HCT116 (cell line): ENCODE measurements around the gene PTPN7. TPM values are rescaled to one million over a fixed set of nuclear protein-coding genes. Genes with fewer than 3 reads are reported as not detected.

Source experiments
- ATAC-seq: fragments of 200-7000 bp; cut with Tn5 transposase; 2 replicates; pipeline ENCODE4 v1.9.1; 2020; ENCODE audit warnings: mild to moderate bottlenecking, moderate library complexity
- BruUV-seq: library from RNA; stranded (reverse); fragments of 400-500 nt; replicated peaks from 2 replicates; lab custom pipeline; 2021; lab: Mats Ljungman, UMichigan
- CTCF ChIA-PET: fragments of 300-600 bp; sonication (Branson Sonifier 250); formaldehyde crosslinking; loops from one replicate; lab custom pipeline; 2021; ENCODE audit warnings: antibody characterized with exemption; lab: Charles Lee
- POLR2A ChIA-PET: fragments of 300-600, 350-600 bp; sonication (Branson Sonifier 250); formaldehyde crosslinking; loops from one replicate; lab custom pipeline; 2021; ENCODE audit warnings: antibody characterized with exemption; lab: Charles Lee
- RAD21 ChIA-PET, 2 experiments: fragments of 300-600 bp; sonication (Branson Sonifier 250); formaldehyde crosslinking; loops; one replicate each; lab custom pipeline; 2023; ENCODE audit warnings: low total read pairs in 2 of 2; ENCODE audit not compliant: uncharacterized antibody in 2 of 2, unreplicated experiment in 2 of 2, low non-redundant PET in 1 of 2; lab: Charles Lee
- DNase-seq: peaks from one replicate; pipeline ENCODE4 v3.0.0-alpha.2; 2010; ENCODE audit warnings: low read depth, low spot score
- H2AFZ ChIP-seq: fragments of 200-600 bp; shearing (Covaris generic), sonication (generic); 2 replicates; pipeline ENCODE4 v1.6.1; 2017; ENCODE audit warnings: low read depth, mixed run types, mixed read lengths, antibody characterized with exemption, low read length; ENCODE audit not compliant: poor library complexity, severe bottlenecking
- H3K27ac ChIP-seq: 2 replicates; pipeline ENCODE4 v1.5.1; 2012; ENCODE audit warnings: low read depth, low read length
- H3K27me3 ChIP-seq: fragments of 200-600 bp; sonication (generic); 2 replicates; pipeline ENCODE4 v1.6.1; 2016; ENCODE audit warnings: mixed run types, low read length, mixed read lengths; ENCODE audit not compliant: insufficient read depth
- H3K36me3 ChIP-seq, 2 experiments: fragments of 200-500 bp in 1 of 2; fragments of 200-600 bp in 1 of 2; sonication (Bioruptor generic) in 1 of 2; sonication (generic) in 1 of 2; 2 replicates each; pipeline versions ENCODE4 v1.5.1 to v1.6.1; 2014 to 2016; ENCODE audit warnings: low read length in 2 of 2, inconsistent platforms in 1 of 2, mixed read lengths in 1 of 2, mixed run types in 1 of 2; ENCODE audit not compliant: insufficient read depth in 2 of 2, control insufficient read depth in 1 of 2
- H3K4me1 ChIP-seq, 2 experiments: fragments of 200-600 bp in 1 of 2; sonication (generic) in 1 of 2; 2 replicates each; pipeline versions ENCODE4 v1.5.1 to v1.6.1; 2012 to 2017; ENCODE audit warnings: low read length in 2 of 2, inconsistent platforms in 1 of 2, mild to moderate bottlenecking in 1 of 2, mixed read lengths in 1 of 2, mixed run types in 1 of 2, moderate library complexity in 1 of 2; ENCODE audit not compliant: insufficient read depth in 2 of 2, control insufficient read depth in 1 of 2
- H3K4me2 ChIP-seq: fragments of 200-600 bp; sonication (generic); 2 replicates; pipeline ENCODE4 v1.6.1; 2017; ENCODE audit warnings: mixed run types, low read length, mixed read lengths
- H3K4me3 ChIP-seq, 2 experiments: fragments of 200-600 bp in 1 of 2; sonication (generic) in 1 of 2; replicated peaks in 1 of 2; 2 replicates each; pipeline ENCODE4 v1.5.1; 2011 to 2016; ENCODE audit warnings: low read length in 2 of 2, control low read depth in 1 of 2, low read depth in 1 of 2, mild to moderate bottlenecking in 1 of 2, mixed read lengths in 1 of 2, mixed run types in 1 of 2
- H3K79me2 ChIP-seq: fragments of 200-600 bp; sonication (generic); 2 replicates; pipeline ENCODE4 v1.6.1; 2017; ENCODE audit warnings: mild to moderate bottlenecking, mixed run types, low read length, moderate library complexity, mixed read lengths; ENCODE audit not compliant: insufficient read depth
- H3K9ac ChIP-seq: fragments of 200-600 bp; sonication (generic); 2 replicates; pipeline ENCODE4 v1.6.1; 2016; ENCODE audit warnings: low read length, mixed read lengths
- H3K9me2 ChIP-seq: fragments of 200-600 bp; sonication (generic), shearing (Covaris generic); 2 replicates; pipeline ENCODE4 v1.6.1; 2017; ENCODE audit warnings: mixed run types, mild to moderate bottlenecking, moderate library complexity; ENCODE audit not compliant: insufficient read depth
- H3K9me3 ChIP-seq, 2 experiments: fragments of 200-500 bp in 1 of 2; fragments of 200-600 bp in 1 of 2; sonication (Bioruptor generic) in 1 of 2; sonication (generic) in 1 of 2; 2 replicates each; pipeline ENCODE4 v1.6.1; 2014 to 2017; ENCODE audit warnings: low read length in 2 of 2, mixed read lengths in 2 of 2, inconsistent platforms in 1 of 2, low read depth in 1 of 2, mild to moderate bottlenecking in 1 of 2, mixed run types in 1 of 2, moderate library complexity in 1 of 2; ENCODE audit not compliant: control insufficient read depth in 1 of 2, insufficient read depth in 1 of 2
- H4K20me1 ChIP-seq: fragments of 200-600 bp; sonication (generic), shearing (Covaris generic); 2 replicates; pipeline ENCODE4 v1.6.1; 2017; ENCODE audit warnings: mixed run types, mild to moderate bottlenecking, moderate library complexity; ENCODE audit not compliant: insufficient read depth
- CBX3 ChIP-seq: IDR thresholded peaks from 2 replicates; pipeline ENCODE4 v1.6.1; 2012; ENCODE audit warnings: low read depth
- CEBPB ChIP-seq: IDR thresholded peaks from 2 replicates; pipeline ENCODE4 v1.6.1; 2012; ENCODE audit warnings: low read depth
- CTCF ChIP-seq, 3 experiments: fragments of 200-600 bp in 1 of 3; sonication (generic) in 1 of 3; IDR thresholded peaks in 2 of 3; conservative IDR thresholded peaks in 1 of 3; 2 replicates each; pipeline ENCODE4 v1.5.1; 2012 to 2017; ENCODE audit warnings: low read depth in 2 of 3, low read length in 2 of 3, antibody characterized with exemption in 1 of 3, borderline replicate concordance in 1 of 3, control low read depth in 1 of 3, mild to moderate bottlenecking in 1 of 3, mixed read lengths in 1 of 3, mixed run types in 1 of 3, moderate library complexity in 1 of 3; ENCODE audit not compliant: insufficient read depth in 1 of 3
- EGR1 ChIP-seq: IDR thresholded peaks from 2 replicates; pipeline ENCODE4 v1.6.1; 2012; ENCODE audit warnings: low read depth
- ELF1 ChIP-seq: IDR thresholded peaks from 2 replicates; pipeline ENCODE4 v1.6.1; 2012; ENCODE audit warnings: low read depth, borderline replicate concordance
- EZH2phosphoT487 ChIP-seq: fragments of 200-600 bp; IDR thresholded peaks from 2 replicates; pipeline ENCODE4 v1.6.1; 2018; ENCODE audit warnings: antibody characterized with exemption, borderline replicate concordance
- FOSL1 ChIP-seq: IDR thresholded peaks from 2 replicates; pipeline ENCODE4 v1.6.1; 2012; ENCODE audit warnings: low read depth
- JUND ChIP-seq: IDR thresholded peaks from 2 replicates; pipeline ENCODE4 v1.6.1; 2012
- POLR2A ChIP-seq: IDR thresholded peaks from 2 replicates; pipeline ENCODE4 v1.7.0; 2011; ENCODE audit warnings: borderline replicate concordance; ENCODE audit not compliant: insufficient read depth, insufficient read length; ENCODE audit errors: extremely low read depth
- POLR2AphosphoS5 ChIP-seq: IDR thresholded peaks from 2 replicates; pipeline ENCODE4 v1.6.1; 2011; ENCODE audit warnings: mild to moderate bottlenecking, low read depth, low read length, moderate library complexity
- REST ChIP-seq: IDR thresholded peaks from 2 replicates; pipeline ENCODE4 v1.6.1; 2012; ENCODE audit warnings: low read depth
- SIN3A ChIP-seq: IDR thresholded peaks from 2 replicates; pipeline ENCODE4 v1.6.1; 2012; ENCODE audit warnings: low read depth
- SP1 ChIP-seq: IDR thresholded peaks from 2 replicates; pipeline ENCODE4 v1.6.1; 2012; ENCODE audit warnings: low read depth
- SRF ChIP-seq: IDR thresholded peaks from 2 replicates; pipeline ENCODE4 v1.6.1; 2012; ENCODE audit warnings: low read depth
- YY1 ChIP-seq: IDR thresholded peaks from 2 replicates; pipeline ENCODE4 v1.6.1; 2011; ENCODE audit warnings: low read length, low read depth, moderate library complexity, mild to moderate bottlenecking; ENCODE audit not compliant: insufficient replicate concordance; ENCODE audit errors: extremely low read depth
- ZFX ChIP-seq: fragments of 450-650 bp; IDR thresholded peaks from 2 replicates; pipeline ENCODE4 v1.6.1; 2017
- ZNF274 ChIP-seq: fragments of 200-500 bp; sonication (Bioruptor generic); IDR thresholded peaks from 2 replicates; pipeline ENCODE4 v1.6.1; 2014; ENCODE audit warnings: mild to moderate bottlenecking, low read depth, low read length, inconsistent platforms
- intact Hi-C: fragments of 100-400 bp; cut with micrococcal nuclease; formaldehyde crosslinking; loops from 2 replicates; pipeline ENCODE4 v1.10.0; 2022
- total RNA-seq: library from RNA; stranded (reverse); gene quantifications from one replicate; pipeline ENCODE4 v1.2.1, GENCODE V29; 2021; ENCODE audit not compliant: unreplicated experiment
- TF ChIP-seq, protein P1 (sequence below): IDR thresholded peaks from 2 replicates; pipeline ENCODE4 v1.6.1; 2012
- TF ChIP-seq, protein P2 (sequence below): IDR thresholded peaks from 2 replicates; pipeline ENCODE4 v1.6.1; 2011; ENCODE audit warnings: mild to moderate bottlenecking, low read length, moderate library complexity; ENCODE audit not compliant: insufficient replicate concordance; ENCODE audit errors: extremely low read depth

Gene PTPN7
- total RNA-seq, 1 experiment from 2014 or later, result 0.76 TPM

GRCh38 chr1:202157945-202158344, 2.5 kb downstream of the PTPN7 start:
- no peak for ATAC-seq
- no peak overlapping the region for H3K27ac ChIP-seq
- no peaks in the 10 kb centered on the region for H3K79me2 ChIP-seq
- ChIA-PET CTCF (no interaction called here), RAD21 (no interaction called here), POLR2A (no interaction called here)
- intact Hi-C loops, result no loop called here
- H3K9me2 ChIP-seq, result no peaks in the 10 kb centered on the region
- no peak overlapping the region for H3K4me2 ChIP-seq
- H4K20me1 ChIP-seq, result no peaks in the 10 kb centered on the region
- H3K4me3 ChIP-seq, result no peak overlapping the region
- no peaks in the 10 kb centered on the region for H3K27me3 ChIP-seq
- peaks cover 20 to 26% of the 10 kb centered on the region in 2 experiments; a peak in 3 of 4 replicates for H3K4me1 ChIP-seq
- no peak overlapping the region for H2AFZ ChIP-seq
- BruUV-seq, result no TSS peak
- no peak for DNase-seq
- no peaks in the 10 kb centered on the region for H3K36me3 ChIP-seq
- no peak for TF ChIP-seq YY1
- no peak for TF ChIP-seq SIN3A
- TF ChIP-seq CTCF (IDR thresholded peaks at IDR 0.05 in 2 of 3, conservative IDR thresholded peaks at IDR 0.05 in 1 of 3; ENCODE audit: borderline replicate concordance in 1 of 3, insufficient read depth in 1 of 3, low read depth in 2 of 3, low read length in 2 of 3), result no peak
- TF ChIP-seq, protein P1, sequence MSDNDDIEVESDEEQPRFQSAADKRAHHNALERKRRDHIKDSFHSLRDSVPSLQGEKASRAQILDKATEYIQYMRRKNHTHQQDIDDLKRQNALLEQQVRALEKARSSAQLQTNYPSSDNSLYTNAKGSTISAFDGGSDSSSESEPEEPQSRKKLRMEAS, result no peak
- TF ChIP-seq SRF, result no peak
- TF ChIP-seq EGR1, result no peak
- TF ChIP-seq EZH2phosphoT487, result no peak
- no peak for TF ChIP-seq SP1
- TF ChIP-seq FOSL1, result no peak
- TF ChIP-seq POLR2A, result no peak
- no peak for TF ChIP-seq ZNF274
- TF ChIP-seq CEBPB, result no peak
- TF ChIP-seq, protein P2, sequence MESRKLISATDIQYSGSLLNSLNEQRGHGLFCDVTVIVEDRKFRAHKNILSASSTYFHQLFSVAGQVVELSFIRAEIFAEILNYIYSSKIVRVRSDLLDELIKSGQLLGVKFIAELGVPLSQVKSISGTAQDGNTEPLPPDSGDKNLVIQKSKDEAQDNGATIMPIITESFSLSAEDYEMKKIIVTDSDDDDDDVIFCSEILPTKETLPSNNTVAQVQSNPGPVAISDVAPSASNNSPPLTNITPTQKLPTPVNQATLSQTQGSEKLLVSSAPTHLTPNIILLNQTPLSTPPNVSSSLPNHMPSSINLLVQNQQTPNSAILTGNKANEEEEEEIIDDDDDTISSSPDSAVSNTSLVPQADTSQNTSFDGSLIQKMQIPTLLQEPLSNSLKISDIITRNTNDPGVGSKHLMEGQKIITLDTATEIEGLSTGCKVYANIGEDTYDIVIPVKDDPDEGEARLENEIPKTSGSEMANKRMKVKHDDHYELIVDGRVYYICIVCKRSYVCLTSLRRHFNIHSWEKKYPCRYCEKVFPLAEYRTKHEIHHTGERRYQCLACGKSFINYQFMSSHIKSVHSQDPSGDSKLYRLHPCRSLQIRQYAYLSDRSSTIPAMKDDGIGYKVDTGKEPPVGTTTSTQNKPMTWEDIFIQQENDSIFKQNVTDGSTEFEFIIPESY, result no peak
- no peak for TF ChIP-seq ELF1
- TF ChIP-seq REST, result no peak
- TF ChIP-seq ZFX, result no peak
- no peak for TF ChIP-seq POLR2AphosphoS5
- no peak for TF ChIP-seq CBX3
- no peak for TF ChIP-seq JUND
- no peaks in the 10 kb centered on the region for H3K9me3 ChIP-seq
- H3K9ac ChIP-seq, result no peak overlapping the region
